IPS-15b (cell line): ENCODE results near the gene IL17RB.

Experiments used
- H3K27me3 ChIP-seq: one replicate; pipeline ENCODE4 v1.6.1; 2013; ENCODE audit warnings: low read length; ENCODE audit not compliant: control insufficient read depth, insufficient read depth
- H3K36me3 ChIP-seq: one replicate; pipeline ENCODE4 v1.6.1; 2013; ENCODE audit warnings: low read length; ENCODE audit not compliant: control insufficient read depth, insufficient read depth
- H3K4me1 ChIP-seq: one replicate; pipeline ENCODE4 v1.6.1; 2013; ENCODE audit warnings: mild to moderate bottlenecking, low read length; ENCODE audit not compliant: control insufficient read depth, insufficient read depth
- H3K4me3 ChIP-seq: one replicate; pipeline ENCODE4 v1.5.1; 2013; ENCODE audit warnings: low read depth, low read length
- H3K9ac ChIP-seq: one replicate; pipeline ENCODE4 v1.6.1; 2013; ENCODE audit warnings: low read depth, mild to moderate bottlenecking, low read length
- H3K9me3 ChIP-seq: one replicate; pipeline ENCODE4 v1.6.1; 2013; ENCODE audit warnings: mild to moderate bottlenecking, low read length; ENCODE audit not compliant: control insufficient read depth, insufficient read depth

IL17RB gene

DNA sequence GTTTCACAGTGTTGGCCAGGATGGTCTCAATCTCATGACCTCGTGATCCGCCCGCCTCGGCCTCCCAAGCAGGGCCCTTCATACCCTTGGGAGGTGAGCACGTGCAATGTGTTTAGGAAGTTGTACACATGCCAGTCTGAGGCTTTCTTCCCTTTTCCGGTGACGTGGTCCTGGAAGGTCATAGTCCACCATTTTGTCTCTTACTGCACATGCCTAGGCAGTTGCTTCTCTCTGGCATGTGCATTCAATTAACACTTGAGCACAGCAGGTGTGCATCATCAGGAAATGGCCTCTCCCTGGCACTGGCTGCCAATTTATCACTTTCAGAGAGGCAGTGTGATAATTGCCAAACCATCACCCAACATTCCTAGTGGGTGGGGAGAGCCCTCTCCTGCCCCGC is 67.0 kb downstream of the IL17RB start:
- no peak overlapping the region for H3K9ac ChIP-seq
- H3K36me3 ChIP-seq = no peaks in the 10 kb centered on the region
- H3K27me3 ChIP-seq = no peaks in the 10 kb centered on the region
- H3K4me1 ChIP-seq = no peaks in the 10 kb centered on the region
- no peak overlapping the region for H3K4me3 ChIP-seq
- no peaks in the 10 kb centered on the region for H3K9me3 ChIP-seq
